Nephron (organoid): ENCODE results near the gene CELF4.

ENCODE experiments used
- H3K27ac Mint-ChIP-seq, 3 experiments: 2 replicates each; pipeline ENCODE4 v1.8.0; 2020; ENCODE audit warnings: mixed read lengths in 3 of 3, mild to moderate bottlenecking in 2 of 3, moderate library complexity in 1 of 3
- H3K27me3 Mint-ChIP-seq: 2 replicates; pipeline ENCODE4 v1.8.0; 2021; ENCODE audit warnings: low read depth, mild to moderate bottlenecking, moderate library complexity, mixed read lengths
- H3K36me3 Mint-ChIP-seq: 2 replicates; pipeline ENCODE4 v1.8.0; 2020; ENCODE audit warnings: low read depth, mixed read lengths
- H3K4me1 Mint-ChIP-seq: 2 replicates; pipeline ENCODE4 v1.8.0; 2020; ENCODE audit warnings: mixed read lengths
- H3K4me3 Mint-ChIP-seq, 3 experiments: 2 replicates each; pipeline ENCODE4 v1.8.0; 2020; ENCODE audit warnings: mild to moderate bottlenecking in 3 of 3, mixed read lengths in 3 of 3, moderate library complexity in 2 of 3
- H3K9me3 Mint-ChIP-seq: 2 replicates; pipeline ENCODE4 v1.8.0; 2020; ENCODE audit warnings: mixed read lengths
- CTCF ChIP-seq, 3 experiments: fragments of 200-600 bp; sonication (generic); IDR thresholded peaks; one replicate each; pipeline ENCODE4 v1.5.0; 2021; ENCODE audit warnings: antibody characterized with exemption in 3 of 3; ENCODE audit not compliant: unreplicated experiment in 3 of 3

The CELF4 gene

GRCh38 chr18:37502036-37502435 lies 63.6 kb downstream of the CELF4 start:
- peaks cover 19% of the 10 kb centered on the region for H3K27me3 Mint-ChIP-seq
- no peaks in the 10 kb centered on the region for H3K9me3 Mint-ChIP-seq
- peaks cover 36% of the 10 kb centered on the region for H3K4me1 Mint-ChIP-seq
- peak overlapping the region; percentile 42 to 78 (median 66) for H3K27ac Mint-ChIP-seq
- no peaks in the 10 kb centered on the region for H3K36me3 Mint-ChIP-seq
- TF ChIP-seq CTCF (IDR thresholded peaks at IDR 0.05; ENCODE audit: unreplicated experiment in 3 of 3): no peak
- peak overlapping the region in 1 of 3 experiments; percentile 45 for H3K4me3 Mint-ChIP-seq

GRCh38 chr18:37501136-37501535 lies 64.5 kb downstream of the CELF4 start:
- TF ChIP-seq CTCF (IDR thresholded peaks at IDR 0.05; ENCODE audit: unreplicated experiment in 3 of 3): no peak
- H3K27ac Mint-ChIP-seq: peak overlapping the region in 1 of 3 experiments; percentile 78
- peaks cover 36% of the 10 kb centered on the region for H3K4me1 Mint-ChIP-seq
- no peaks in the 10 kb centered on the region for H3K9me3 Mint-ChIP-seq
- no peaks in the 10 kb centered on the region for H3K36me3 Mint-ChIP-seq
- H3K27me3 Mint-ChIP-seq: peaks cover 19% of the 10 kb centered on the region
- H3K4me3 Mint-ChIP-seq: no peak overlapping the region

- TF ChIP-seq CTCF (IDR thresholded peaks at IDR 0.05; ENCODE audit: unreplicated experiment in 3 of 3): no peak
- peak overlapping the region in 1 of 3 experiments; percentile 19 for H3K27ac Mint-ChIP-seq
- H3K4me1 Mint-ChIP-seq: peaks cover 31% of the 10 kb centered on the region
- no peak overlapping the region for H3K4me3 Mint-ChIP-seq
- no peaks in the 10 kb centered on the region for H3K36me3 Mint-ChIP-seq
- peaks cover 26% of the 10 kb centered on the region for H3K27me3 Mint-ChIP-seq
- no peaks in the 10 kb centered on the region for H3K9me3 Mint-ChIP-seq
These were observed 65.7 kb downstream of the CELF4 start for GRCh38 chr18:37499913-37500312.

GRCh38 chr18:37499044-37499443 lies 66.6 kb downstream of the CELF4 start:
- no peaks in the 10 kb centered on the region for H3K9me3 Mint-ChIP-seq
- H3K36me3 Mint-ChIP-seq: no peaks in the 10 kb centered on the region
- no peak for TF ChIP-seq CTCF (IDR thresholded peaks at IDR 0.05; ENCODE audit: unreplicated experiment in 3 of 3)
- no peak overlapping the region for H3K27ac Mint-ChIP-seq
- H3K4me3 Mint-ChIP-seq: no peak overlapping the region
- H3K27me3 Mint-ChIP-seq: peaks cover 26% of the 10 kb centered on the region
- H3K4me1 Mint-ChIP-seq: peaks cover 25% of the 10 kb centered on the region

- Mint-ChIP-seq H3K27me3 (peaks cover 29% of the 10 kb centered on the region), H3K4me1 (peaks cover 23% of the 10 kb centered on the region), H3K27ac (no peak overlapping the region), H3K36me3 (no peaks in the 10 kb centered on the region), H3K9me3 (no peaks in the 10 kb centered on the region), H3K4me3 (no peak overlapping the region)
- no peak for TF ChIP-seq CTCF (IDR thresholded peaks at IDR 0.05; ENCODE audit: unreplicated experiment in 3 of 3)
These were observed 67.6 kb downstream of the CELF4 start for GRCh38 chr18:37497853-37498518.

GRCh38 chr18:37496568-37496967 lies 69.0 kb downstream of the CELF4 start:
- peaks cover 13% of the 10 kb centered on the region for H3K4me1 Mint-ChIP-seq
- no peak for TF ChIP-seq CTCF (IDR thresholded peaks at IDR 0.05; ENCODE audit: unreplicated experiment in 3 of 3)

More at GRCh38 chr18:37496568-37496967, 69.0 kb downstream of the CELF4 start:
- Mint-ChIP-seq H3K4me3 (no peak overlapping the region), H3K27me3 (peaks cover 39% of the 10 kb centered on the region), H3K9me3 (no peaks in the 10 kb centered on the region), H3K27ac (no peak overlapping the region), H3K36me3 (no peaks in the 10 kb centered on the region)
